GM12878 (cell line): Measurements from ENCODE around the gene AKNA. TPM values are rescaled to one million over a fixed set of nuclear protein-coding genes. Genes with fewer than 3 reads are reported as not detected.

ENCODE experiments used
- ATAC-seq: fragments of 200-7000 bp; cut with Tn5 transposase; 3 replicates; pipeline ENCODE4 v1.9.1; 2020; ENCODE audit warnings: mild to moderate bottlenecking, moderate library complexity
- BruUV-seq: library from RNA; stranded (reverse); fragments of 400-500 nt; replicated peaks from 2 replicates; lab custom pipeline; 2021; lab: Mats Ljungman, UMichigan
- CTCF ChIA-PET: fragments of 300-600 bp; sonication (Branson Sonifier 250); formaldehyde crosslinking; extraction: SDS; loops from one replicate; lab custom pipeline; 2021; ENCODE audit warnings: inconsistent platforms; lab: Yijun Ruan, JAX
- POLR2A ChIA-PET: fragments of 350-600 bp; formaldehyde crosslinking; extraction: SDS; loops from one replicate; lab custom pipeline; 2021; ENCODE audit warnings: inconsistent platforms; lab: Charles Lee
- RAD21 ChIA-PET: fragments of 300-600 bp; sonication (Branson Sonifier 250); formaldehyde crosslinking; loops from one replicate; lab custom pipeline; 2023; ENCODE audit warnings: antibody characterized with exemption; ENCODE audit not compliant: unreplicated experiment; lab: Charles Lee
- SMC1A ChIA-PET: fragments of 300-600 bp; sonication (Branson Sonifier 250); formaldehyde crosslinking; loops from one replicate; lab custom pipeline; 2023; ENCODE audit not compliant: unreplicated experiment, uncharacterized antibody; lab: Charles Lee
- DNase-seq: peaks from one replicate; pipeline ENCODE4 v3.0.0-alpha.2; 2011; ENCODE audit warnings: low read depth, low spot score
- FAIRE-seq: peaks from 3 replicates; lab custom pipeline; 2011; peaks lifted over from hg19 to GRCh38; lab: Jason Lieb, UNC
- H2AFZ ChIP-seq: 2 replicates; pipeline ENCODE4 v1.6.0; 2011; ENCODE audit warnings: low read depth, low read length, control low read depth; ENCODE audit not compliant: control insufficient read depth
- H3K27ac ChIP-seq: 2 replicates; pipeline ENCODE4 v1.5.1; 2011; ENCODE audit warnings: control low read depth; ENCODE audit not compliant: control insufficient read depth, insufficient read depth
- H3K27me3 ChIP-seq, 2 experiments: replicated peaks in 1 of 2; 2 replicates each; pipeline versions ENCODE4 v1.6.0 to v1.6.1; 2011; ENCODE audit warnings: low read length in 1 of 2; ENCODE audit not compliant: control insufficient read depth in 2 of 2, insufficient read depth in 2 of 2
- H3K36me3 ChIP-seq, 2 experiments: 2 replicates each; pipeline ENCODE4 v1.5.1; 2011; ENCODE audit warnings: low read length in 1 of 2; ENCODE audit not compliant: control insufficient read depth in 2 of 2, insufficient read depth in 2 of 2
- H3K4me1 ChIP-seq: 2 replicates; pipeline ENCODE4 v1.6.1; 2011; ENCODE audit warnings: mild to moderate bottlenecking, low read length, moderate library complexity, mixed read lengths; ENCODE audit not compliant: control insufficient read depth, insufficient read depth
- H3K4me2 ChIP-seq: 2 replicates; pipeline ENCODE4 v1.6.0; 2011; ENCODE audit warnings: control low read depth; ENCODE audit not compliant: control insufficient read depth, insufficient read depth
- H3K4me3 ChIP-seq: fragments of 200-600 bp; sonication (generic); 2 replicates; pipeline ENCODE4 v1.5.1; 2016
- H3K79me2 ChIP-seq: 2 replicates; pipeline ENCODE4 v1.6.0; 2011; ENCODE audit warnings: low read length; ENCODE audit not compliant: control insufficient read depth, insufficient read depth
- H3K9ac ChIP-seq: 2 replicates; pipeline ENCODE4 v1.8.0; 2011; ENCODE audit warnings: low read length, control low read depth, mixed read lengths; ENCODE audit not compliant: control insufficient read depth, insufficient read depth
- H3K9me3 ChIP-seq: replicated peaks from 3 replicates; pipeline ENCODE4 v1.5.1; 2011; ENCODE audit warnings: mild to moderate bottlenecking, low read length; ENCODE audit not compliant: control insufficient read depth, insufficient read depth
- H4K20me1 ChIP-seq: 2 replicates; pipeline ENCODE4 v1.6.0; 2011; ENCODE audit not compliant: control insufficient read depth, insufficient read depth
- CEBPB ChIP-seq, 2 experiments: fragments of 150-350 bp in 1 of 2; IDR thresholded peaks; 2 replicates each; pipeline ENCODE4 v1.6.1; 2012 to 2014; ENCODE audit warnings: low read depth in 2 of 2, low read length in 2 of 2, borderline replicate concordance in 1 of 2, inconsistent platforms in 1 of 2
- ESRRA ChIP-seq: IDR thresholded peaks from 2 replicates; pipeline ENCODE4 v1.6.1; 2012; ENCODE audit warnings: mild to moderate bottlenecking, low read length, improper control_type of control experiment
- NFYB ChIP-seq: IDR thresholded peaks from 2 replicates; pipeline ENCODE4 v1.6.1; 2011; ENCODE audit warnings: low read depth, mild to moderate bottlenecking, low read length, improper control_type of control experiment, moderate library complexity; ENCODE audit not compliant: insufficient read depth
- SMAD5 ChIP-seq: IDR thresholded peaks from 2 replicates; pipeline ENCODE4 v1.6.1; 2016; ENCODE audit warnings: antibody characterized with exemption, low read depth
- SP1 ChIP-seq: IDR thresholded peaks from one replicate; pipeline ENCODE4 v1.6.1; 2011; ENCODE audit warnings: low read depth, low read length
- TCF3 ChIP-seq: IDR thresholded peaks from 2 replicates; pipeline ENCODE4 v1.6.1; 2012; ENCODE audit warnings: low read depth, mild to moderate bottlenecking, low read length, borderline replicate concordance; ENCODE audit not compliant: insufficient read depth
- ZBTB11 ChIP-seq: fragments of 450-650 bp; formaldehyde crosslinking; IDR thresholded peaks from 2 replicates; pipeline ENCODE4 v1.5.0; 2022; ENCODE audit warnings: mild to moderate bottlenecking, missing genetic modification characterization
- ZNF217 ChIP-seq: fragments of 450-650 bp; IDR thresholded peaks from 2 replicates; pipeline ENCODE4 v1.6.1; 2017; ENCODE audit warnings: antibody characterized with exemption, mild to moderate bottlenecking
- WGBS: methylation state at CpG from one replicate; pipeline ENCODE4 v1.1.6; 2016; ENCODE audit warnings: low lambda C conversion rate; ENCODE audit not compliant: insufficient replicate concordance, insufficient coverage; ENCODE audit errors: missing lambda C conversion rate; 5-methylcytosine and 5-hydroxymethylcytosine counted together
- in situ Hi-C: fragments of 300-500 bp; cut with MboI; formaldehyde crosslinking; loops from 9 replicates; pipeline ENCODE4 v1.14.3; 2018; ENCODE audit warnings: mixed read lengths
- intact Hi-C: fragments of 100-400 bp; cut with micrococcal nuclease; formaldehyde crosslinking; loops from one replicate; pipeline ENCODE4 v1.14.2; 2022; ENCODE audit not compliant: unreplicated experiment
- polyA plus RNA-seq, 11 experiments: library from polyadenylated mRNA; depleted of rRNA in 4 of 11; unstranded in 6 of 11; stranded (reverse) in 5 of 11; fragments of >200 nt; fragmentation: Nextera tagmentation in 4 of 11; fragmentation: Illumina TruSeq in 1 of 11; extraction: Ambion mirVana in 4 of 11; extraction: Trizol in 1 of 11; gene quantifications; 1 replicate in 1 of 11; 2 replicates in 10 of 11; pipeline versions ENCODE4 v1.2.1 to v1.2.3, GENCODE V29; 2011 to 2016; ENCODE audit warnings: inconsistent platforms in 2 of 11, missing spikeins in 2 of 11, low read depth in 1 of 11
- total RNA-seq, 4 experiments: library from RNA; depleted of rRNA in 3 of 4; stranded (reverse); fragments of >200 nt in 3 of 4; fragmentation: Illumina TruSeq in 1 of 4; extraction: Trizol in 1 of 4; gene quantifications; 2 replicates each; pipeline versions ENCODE4 v1.2.1 to v1.2.3, GENCODE V29; 2013 to 2021

The AKNA gene
- total and polyA plus RNA-seq, 10 of the 15 experiments (the other 5 are each of a cell fraction or from before 2014, with no cell fraction given) = 1.6 to 132 (median 35.3) TPM

- Histone ChIP-seq H3K4me1 (no peaks in the 10 kb centered on the region), H3K27ac (no peak overlapping the region), H3K4me3 (no peak overlapping the region), H3K4me2 (no peak overlapping the region), H3K9me3 (no peaks in the 10 kb centered on the region), H3K36me3 (no peaks in the 10 kb centered on the region), H3K79me2 (no peaks in the 10 kb centered on the region), H3K9ac (no peak overlapping the region), H2AFZ (no peak overlapping the region), H3K27me3 (no peaks in the 10 kb centered on the region), H4K20me1 (no peaks in the 10 kb centered on the region)
- RAD21 ChIA-PET = no interaction called here
- ATAC-seq (no peak), DNase-seq (no peak), FAIRE-seq (no peak)
- in situ Hi-C loops (no loop called here), intact Hi-C loops (no loop called here)
- SMC1A ChIA-PET = no interaction called here
- CTCF ChIA-PET = interaction anchor here (1.4 kb wide), 1 partner anchor 27 kb away, joined by 4 read pairs; no protein-coding TSS in a partner anchor
- no TSS peak for BruUV-seq
- 28% methylated on average over 8 of the region's 8 CpGs for WGBS
- POLR2A ChIA-PET = no interaction called here
- TF ChIP-seq ESRRA (no peak), SP1 (no peak), NFYB (no peak), CEBPB (IDR thresholded peaks at IDR 0.05; ENCODE audit: borderline replicate concordance in 1 of 2, low read depth in 2 of 2, low read length in 2 of 2) (peak in 1 of 2 experiments; percentile 22; a peak in 1 of 4 replicates), SMAD5 (no peak), ZBTB11 (CRISPR knock-in tag) (no peak), TCF3 (no peak), ZNF217 (no peak)
These were observed 70.0 kb downstream of the AKNA start for GRCh38 chr9:114317665-114318357.
